Fibroblast of mammary gland (primary cell): ENCODE measurements around the gene CBR4.

ENCODE experiments used
- DNase-seq: peaks from one replicate; pipeline ENCODE4 v3.0.0-alpha.2; 2010; ENCODE audit warnings: low read depth
- H3K4me3 ChIP-seq: 2 replicates; pipeline ENCODE4 v1.5.1; 2011; ENCODE audit warnings: low read depth, mild to moderate bottlenecking, low read length, moderate library complexity; ENCODE audit not compliant: control insufficient read depth
- TF ChIP-seq, protein P1 (sequence below): conservative IDR thresholded peaks from 2 replicates; pipeline ENCODE4 v1.5.1; 2011; ENCODE audit warnings: low read depth, low read length, inconsistent platforms; ENCODE audit not compliant: control insufficient read depth, insufficient read depth

Gene CBR4

DNA sequence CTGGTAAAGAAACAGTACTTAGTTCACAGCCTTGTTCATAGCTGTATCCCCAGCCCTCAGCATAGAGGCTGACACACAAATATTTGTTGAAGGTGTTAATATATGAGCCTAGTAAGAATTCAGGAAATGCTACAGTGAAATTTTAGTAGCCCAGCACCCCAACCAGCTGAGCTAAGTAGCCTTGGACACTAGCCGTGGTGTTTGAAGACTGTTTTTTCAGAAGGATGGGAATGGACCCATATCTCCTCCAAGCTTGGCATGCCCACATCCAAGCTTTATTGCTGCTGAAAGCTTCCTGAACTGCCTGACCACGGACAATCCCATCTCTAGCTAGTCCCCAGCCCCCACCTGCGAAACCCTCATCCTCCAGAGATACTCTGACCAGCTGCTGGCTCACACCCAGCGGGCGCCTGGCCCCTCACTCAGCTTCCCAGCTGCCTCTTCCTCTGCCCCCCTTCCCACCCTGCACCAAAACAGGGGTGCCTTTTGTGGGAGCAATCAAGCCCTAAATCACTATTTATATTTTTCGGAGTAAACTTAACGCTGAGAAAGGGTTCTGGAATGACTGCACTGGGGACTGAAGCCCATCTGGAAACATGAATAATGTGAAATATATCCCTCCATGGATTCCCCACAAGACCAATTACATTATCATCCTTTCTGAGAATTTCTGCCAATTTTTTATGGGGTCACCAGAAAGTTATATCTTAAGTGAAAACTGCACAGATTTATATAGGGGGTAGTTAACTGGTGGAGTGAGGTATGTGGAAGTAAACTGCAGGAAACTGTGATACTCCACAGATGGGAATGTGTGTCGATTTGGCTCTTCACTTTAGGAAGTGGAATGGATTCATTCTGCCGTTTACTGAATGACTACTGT is 41.1 kb upstream of the CBR4 start:
- TF ChIP-seq, protein P1, sequence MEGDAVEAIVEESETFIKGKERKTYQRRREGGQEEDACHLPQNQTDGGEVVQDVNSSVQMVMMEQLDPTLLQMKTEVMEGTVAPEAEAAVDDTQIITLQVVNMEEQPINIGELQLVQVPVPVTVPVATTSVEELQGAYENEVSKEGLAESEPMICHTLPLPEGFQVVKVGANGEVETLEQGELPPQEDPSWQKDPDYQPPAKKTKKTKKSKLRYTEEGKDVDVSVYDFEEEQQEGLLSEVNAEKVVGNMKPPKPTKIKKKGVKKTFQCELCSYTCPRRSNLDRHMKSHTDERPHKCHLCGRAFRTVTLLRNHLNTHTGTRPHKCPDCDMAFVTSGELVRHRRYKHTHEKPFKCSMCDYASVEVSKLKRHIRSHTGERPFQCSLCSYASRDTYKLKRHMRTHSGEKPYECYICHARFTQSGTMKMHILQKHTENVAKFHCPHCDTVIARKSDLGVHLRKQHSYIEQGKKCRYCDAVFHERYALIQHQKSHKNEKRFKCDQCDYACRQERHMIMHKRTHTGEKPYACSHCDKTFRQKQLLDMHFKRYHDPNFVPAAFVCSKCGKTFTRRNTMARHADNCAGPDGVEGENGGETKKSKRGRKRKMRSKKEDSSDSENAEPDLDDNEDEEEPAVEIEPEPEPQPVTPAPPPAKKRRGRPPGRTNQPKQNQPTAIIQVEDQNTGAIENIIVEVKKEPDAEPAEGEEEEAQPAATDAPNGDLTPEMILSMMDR, result no peak
- H3K4me3 ChIP-seq, result no peak overlapping the region
- DNase-seq, result no peak

DNA sequence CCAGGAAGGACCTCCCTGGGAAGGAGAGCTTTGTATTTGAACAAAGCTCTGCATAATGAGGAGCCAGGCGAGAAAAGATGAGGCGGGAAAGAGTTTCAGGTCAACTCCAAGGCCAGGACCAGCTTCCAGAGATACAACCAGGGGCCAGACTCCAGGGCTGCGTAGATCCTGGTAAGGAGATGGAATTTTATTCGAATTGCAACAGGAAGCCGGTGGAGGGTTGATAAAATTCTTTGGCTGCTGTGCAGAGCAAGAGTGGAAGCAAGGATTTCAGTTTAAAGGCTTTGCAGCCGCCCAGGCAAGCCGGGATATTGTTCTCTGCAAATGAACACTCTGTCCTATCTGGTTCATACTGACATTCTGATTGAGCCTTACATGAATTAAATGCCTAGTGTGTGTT is 40.2 kb upstream of the CBR4 start:
- H3K4me3 ChIP-seq, result no peak overlapping the region
- no peak for DNase-seq
- TF ChIP-seq, protein P1, result no peak

DNA sequence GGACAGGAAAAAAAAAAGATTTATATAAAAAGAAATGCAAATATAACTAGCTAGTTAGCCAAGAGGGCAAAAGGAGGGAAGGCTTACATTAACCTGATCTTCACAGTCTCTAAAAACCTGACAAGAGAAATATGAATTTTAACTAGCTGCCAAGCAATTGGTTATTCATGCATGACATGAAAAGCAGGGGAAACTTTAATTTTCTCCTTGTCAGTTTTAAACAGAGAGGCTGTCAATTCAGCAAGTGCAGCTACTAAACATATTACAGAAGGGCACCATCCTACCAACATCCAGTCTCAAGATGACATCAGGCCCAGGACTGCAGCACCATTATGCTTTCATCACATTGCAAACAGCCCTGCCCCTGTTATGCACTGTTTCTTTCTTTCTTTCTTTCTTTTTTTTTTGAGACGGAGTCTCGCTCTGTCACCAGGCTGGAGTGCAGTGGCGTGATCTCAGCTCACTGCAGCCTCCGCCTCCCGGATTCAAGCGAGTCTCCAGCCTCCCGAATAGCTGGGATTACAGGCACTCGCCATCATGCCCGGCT is 38.9 kb upstream of the CBR4 start:
- DNase-seq, result no peak
- TF ChIP-seq, protein P1, result no peak
- H3K4me3 ChIP-seq, result no peak overlapping the region

DNA sequence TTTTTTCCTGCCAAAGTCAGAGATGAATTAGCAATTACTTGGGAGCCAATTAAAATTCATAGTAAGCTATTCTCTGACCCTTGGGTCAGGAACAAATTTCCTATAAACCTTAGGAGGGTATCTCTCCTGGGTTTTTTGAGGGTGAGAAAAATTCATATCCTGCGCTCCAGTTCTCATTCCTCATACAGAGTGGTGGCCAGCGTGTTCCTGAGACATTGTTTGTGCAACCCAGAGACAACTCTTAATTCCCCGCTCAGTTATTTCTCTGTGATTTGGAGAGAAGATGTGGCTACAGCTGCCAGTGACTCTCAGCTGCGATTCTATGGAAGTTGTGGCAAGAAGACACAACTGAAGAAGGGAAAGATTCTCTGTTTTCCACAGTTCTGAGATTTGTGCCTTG is 37.9 kb upstream of the CBR4 start:
- TF ChIP-seq, protein P1, result no peak
- DNase-seq, result no peak
- H3K4me3 ChIP-seq, result no peak overlapping the region

DNA sequence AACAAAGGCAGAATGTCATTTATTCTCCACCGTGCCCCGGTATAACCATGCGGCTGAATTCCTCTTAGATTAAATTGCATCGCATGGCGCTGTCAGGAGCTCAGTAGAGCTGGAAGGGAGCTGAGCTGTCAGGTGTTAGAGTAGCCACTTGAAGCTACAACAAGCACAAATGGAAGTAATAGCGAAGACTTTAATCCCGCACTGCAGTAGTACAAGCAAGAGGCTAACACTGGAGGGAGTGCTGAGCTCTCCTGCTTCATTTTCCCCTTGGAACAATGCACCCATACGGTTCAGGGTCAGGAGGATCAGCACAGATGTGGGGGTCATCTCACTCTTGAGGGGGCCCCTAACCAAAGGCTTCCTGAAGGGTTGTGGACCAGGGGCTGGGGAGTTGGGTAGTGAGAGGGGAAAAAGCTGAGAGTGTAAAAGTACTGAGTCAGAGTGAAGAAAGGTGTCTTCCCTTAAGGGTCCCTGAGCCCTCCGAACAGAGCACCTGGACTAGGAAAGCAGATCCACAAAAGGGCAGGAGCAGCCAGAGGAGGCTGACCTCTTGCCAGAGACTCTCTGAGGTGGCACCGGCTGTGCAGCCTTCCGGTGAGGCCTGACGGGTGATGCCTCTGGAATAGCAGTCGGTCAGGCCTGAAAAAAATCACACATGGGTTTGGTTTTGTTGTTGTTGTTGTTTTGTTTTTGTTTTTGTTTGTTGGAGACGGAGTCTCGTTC is 36.0 kb upstream of the CBR4 start:
- H3K4me3 ChIP-seq, result no peak overlapping the region
- TF ChIP-seq, protein P1, result no peak
- no peak for DNase-seq

DNA sequence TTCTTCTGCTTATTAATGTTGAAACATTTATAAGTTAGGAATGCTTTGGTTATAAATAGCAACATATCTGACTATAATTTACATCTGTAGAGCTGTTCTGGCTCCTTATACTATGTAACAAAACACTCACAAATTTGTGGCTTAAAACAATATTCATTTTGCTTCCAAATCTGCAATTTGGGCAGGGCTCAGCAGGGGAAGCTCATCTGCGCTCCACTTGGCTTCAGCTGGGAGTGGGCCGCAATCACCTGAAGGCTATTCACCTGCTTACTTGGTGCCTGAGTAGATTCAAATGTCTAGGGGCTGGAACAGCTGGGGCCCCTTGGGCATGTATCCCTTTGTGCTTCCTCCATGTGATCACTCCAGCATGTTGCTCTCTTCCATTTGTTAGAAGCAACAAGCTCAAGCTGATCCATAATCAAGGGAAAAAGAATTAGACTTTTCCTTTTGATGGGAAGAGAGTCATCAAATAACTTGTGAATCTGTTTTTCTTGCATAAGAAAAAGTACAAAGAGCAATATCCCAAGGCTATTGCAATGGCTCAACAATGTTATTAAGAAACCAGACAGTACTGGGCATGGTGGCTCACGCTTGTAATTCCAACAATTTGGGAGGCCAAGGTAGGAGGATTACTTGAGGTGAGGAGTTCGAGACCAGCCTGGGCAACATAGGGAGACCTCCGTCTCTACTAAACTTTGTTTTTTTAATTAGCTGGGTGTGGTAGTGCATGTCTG is 34.8 kb upstream of the CBR4 start:
- TF ChIP-seq, protein P1, result no peak
- no peak overlapping the region for H3K4me3 ChIP-seq
- no peak for DNase-seq
